Activated naive CD4-positive, alpha-beta T cell treated with anti-CD3 and anti-CD28 coated beads, Interleukin-2, amount 50 U/mL, for 24 hours (primary cell): ENCODE results near the gene FAIM2.

Experiments
- H3K27ac Mint-ChIP-seq: one replicate; pipeline ENCODE4 v1.8.0; 2021; ENCODE audit warnings: mild to moderate bottlenecking, mixed read lengths
- H3K27me3 Mint-ChIP-seq: one replicate; pipeline ENCODE4 v1.8.0; 2021; ENCODE audit warnings: mixed read lengths
- H3K36me3 Mint-ChIP-seq: one replicate; pipeline ENCODE4 v1.8.0; 2021; ENCODE audit warnings: mixed read lengths
- H3K4me1 Mint-ChIP-seq: one replicate; pipeline ENCODE4 v1.8.0; 2021; ENCODE audit warnings: mixed read lengths
- H3K4me3 Mint-ChIP-seq: one replicate; pipeline ENCODE4 v1.8.0; 2021; ENCODE audit warnings: mild to moderate bottlenecking, mixed read lengths
- H3K9me3 Mint-ChIP-seq: one replicate; pipeline ENCODE4 v1.8.0; 2021; ENCODE audit warnings: mixed read lengths

Gene FAIM2

GRCh38 chr12:49847161-49847560 is 56.5 kb downstream of the FAIM2 start:
- Mint-ChIP-seq H3K9me3 (no peaks in the 10 kb centered on the region), H3K36me3 (no peaks in the 10 kb centered on the region), H3K27me3 (peaks cover 2% of the 10 kb centered on the region), H3K4me1 (peaks cover 23% of the 10 kb centered on the region), H3K4me3 (no peak overlapping the region), H3K27ac (no peak overlapping the region)

DNA sequence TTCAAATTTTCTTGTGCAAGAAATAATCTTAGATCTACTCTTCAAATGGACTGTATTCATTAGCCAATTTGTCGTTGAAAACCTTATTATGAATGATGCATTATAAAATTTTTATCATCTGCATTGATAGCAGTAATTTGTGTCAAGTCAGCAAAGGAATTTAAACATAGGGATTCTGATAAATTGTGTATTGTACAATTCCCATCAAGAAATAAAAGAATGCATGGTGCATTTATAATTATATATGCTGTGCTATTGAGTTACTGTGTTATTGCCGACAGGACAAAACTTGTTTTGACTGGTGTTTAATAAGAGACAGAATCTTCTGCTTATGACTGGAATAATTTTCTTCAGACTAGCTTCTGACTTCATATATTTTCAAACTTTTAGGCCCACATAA is 57.7 kb downstream of the FAIM2 start:
- Mint-ChIP-seq H3K27me3 (peaks cover 2% of the 10 kb centered on the region), H3K4me1 (peaks cover 34% of the 10 kb centered on the region), H3K4me3 (no peak overlapping the region), H3K36me3 (no peaks in the 10 kb centered on the region), H3K27ac (no peak overlapping the region), H3K9me3 (no peaks in the 10 kb centered on the region)

- peaks cover 2% of the 10 kb centered on the region for H3K27me3 Mint-ChIP-seq
- H3K27ac Mint-ChIP-seq, result peak overlapping the region; percentile 56
- no peak overlapping the region for H3K4me3 Mint-ChIP-seq
- H3K9me3 Mint-ChIP-seq, result no peaks in the 10 kb centered on the region
- H3K4me1 Mint-ChIP-seq, result peaks cover 41% of the 10 kb centered on the region
- H3K36me3 Mint-ChIP-seq, result no peaks in the 10 kb centered on the region
Measured at GRCh38 chr12:49843876-49844437, 59.7 kb downstream of the FAIM2 start.

GRCh38 chr12:49843411-49843810 is 60.3 kb downstream of the FAIM2 start:
- Mint-ChIP-seq H3K27ac (peak overlapping the region; percentile 98), H3K9me3 (no peaks in the 10 kb centered on the region), H3K27me3 (peaks cover 2% of the 10 kb centered on the region), H3K4me1 (peaks cover 41% of the 10 kb centered on the region), H3K4me3 (peak overlapping the region; percentile 95), H3K36me3 (no peaks in the 10 kb centered on the region)

GRCh38 chr12:49842519-49843352 is 61.0 kb downstream of the FAIM2 start, which contains the start of gene BCDIN3D:
TSS of gene BCDIN3D (minus strand) at chr12:49843106. CDS start at chr12:49843087, 19 bp downstream.
- Mint-ChIP-seq H3K27me3 (no peaks in the 10 kb centered on the region), H3K36me3 (no peaks in the 10 kb centered on the region), H3K4me3 (peak within 1 kb of the TSS; percentile 95), H3K27ac (peak within 1 kb of the TSS; percentile 98), H3K9me3 (no peaks in the 10 kb centered on the region), H3K4me1 (peaks cover 41% of the 10 kb centered on the region)

DNA sequence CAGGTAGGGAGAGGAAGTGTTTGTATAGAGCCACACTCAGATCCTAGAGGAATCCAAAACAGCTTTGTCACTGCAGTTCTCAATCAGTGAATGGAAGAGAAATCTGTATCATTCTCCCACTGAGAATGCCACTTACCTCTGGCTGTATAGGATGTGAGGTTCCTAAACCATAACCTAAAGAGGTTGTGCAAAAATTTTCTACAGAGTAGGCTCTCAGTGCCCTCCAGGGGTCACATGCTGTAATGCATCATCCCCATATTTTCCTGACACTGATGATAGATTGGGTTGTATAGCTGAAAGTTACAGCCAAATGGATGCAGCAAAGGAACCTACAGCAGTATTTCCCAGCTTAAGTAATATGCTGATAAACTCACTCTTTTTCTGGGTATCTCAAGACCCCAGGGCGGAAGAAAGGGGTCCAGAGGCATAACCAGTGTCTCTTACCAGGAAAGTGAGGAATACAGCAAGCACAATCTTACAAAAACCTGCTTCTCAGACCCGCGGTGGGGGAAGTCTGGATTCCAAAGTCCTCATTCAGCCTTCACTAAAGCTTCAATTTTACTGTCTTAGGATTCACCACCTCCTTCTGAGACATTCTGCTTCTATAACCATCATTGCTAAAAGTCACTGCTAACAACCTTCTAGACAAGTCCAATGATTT is 64.6 kb downstream of the FAIM2 start:
- Mint-ChIP-seq H3K9me3 (no peaks in the 10 kb centered on the region), H3K27ac (peak overlapping the region; percentile 60), H3K4me1 (peaks cover 34% of the 10 kb centered on the region), H3K4me3 (no peak overlapping the region), H3K36me3 (no peaks in the 10 kb centered on the region), H3K27me3 (no peaks in the 10 kb centered on the region)

- Mint-ChIP-seq H3K27ac (no peak overlapping the region), H3K36me3 (no peaks in the 10 kb centered on the region), H3K27me3 (no peaks in the 10 kb centered on the region), H3K4me1 (peaks cover 12% of the 10 kb centered on the region), H3K4me3 (no peak overlapping the region), H3K9me3 (no peaks in the 10 kb centered on the region)
Measured at GRCh38 chr12:49832836-49833421, 70.8 kb downstream of the FAIM2 start.

- Mint-ChIP-seq H3K9me3 (no peaks in the 10 kb centered on the region), H3K36me3 (no peaks in the 10 kb centered on the region), H3K4me1 (peaks cover 20% of the 10 kb centered on the region), H3K27me3 (no peaks in the 10 kb centered on the region), H3K27ac (no peak overlapping the region), H3K4me3 (no peak overlapping the region)
Measured at GRCh38 chr12:49831717-49832116, 72.0 kb downstream of the FAIM2 start.

DNA sequence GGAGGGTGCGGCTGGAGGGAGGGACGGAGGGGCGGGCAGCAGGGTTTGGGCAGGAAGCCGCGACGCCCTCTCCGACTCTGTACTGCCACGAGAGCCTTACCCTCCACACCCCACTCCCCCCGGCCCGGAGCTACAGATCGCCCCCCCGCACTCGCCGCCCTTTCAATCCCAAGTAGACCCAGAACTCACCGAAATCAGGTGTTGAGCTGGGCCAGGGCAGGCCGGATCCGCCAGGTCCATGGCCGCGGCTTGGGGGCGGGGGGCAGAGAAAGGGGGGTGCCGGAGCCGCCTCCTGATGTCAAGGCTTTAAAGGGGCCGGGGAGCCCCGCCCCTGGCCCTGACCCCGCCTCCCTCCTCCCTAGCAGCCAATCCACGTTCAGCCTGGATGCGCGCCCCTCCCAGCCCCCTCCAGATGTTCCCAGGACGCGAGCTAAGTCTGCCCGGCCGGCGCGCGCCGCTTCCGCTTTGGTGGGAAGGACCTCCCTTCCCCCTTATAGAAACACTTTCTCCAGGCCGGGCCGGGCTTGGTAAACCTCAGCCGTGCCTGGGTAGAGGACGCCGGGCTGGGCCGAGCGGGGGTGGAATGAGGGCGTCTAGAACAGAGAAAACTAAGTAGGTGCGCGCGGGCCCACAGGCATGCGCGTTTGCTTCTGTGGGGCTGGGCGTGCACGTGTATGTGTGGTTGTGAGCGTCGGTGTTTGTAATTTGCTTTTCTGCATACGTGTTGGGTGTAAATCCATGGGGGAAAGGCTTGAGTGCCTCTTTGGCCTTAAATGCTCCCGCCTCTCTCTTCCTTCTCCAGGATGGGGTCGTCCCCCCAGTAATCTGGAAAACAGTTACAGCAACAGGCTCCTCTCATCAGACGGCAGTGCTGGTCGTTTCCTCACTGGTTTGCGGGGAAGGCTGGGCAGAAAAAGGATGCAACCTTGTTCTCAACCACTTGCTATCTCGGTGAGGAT is 75.3 kb downstream of the FAIM2 start, which contains the start of gene NCKAP5L:
NCKAP5L (minus strand) TSS at position 281 of the 959 bp plus-strand sequence. CDS start 24,369 bp downstream, outside the sequence.
- H3K4me1 Mint-ChIP-seq, result peaks cover 35% of the 10 kb centered on the region
- no peaks in the 10 kb centered on the region for H3K27me3 Mint-ChIP-seq
- peak within 1 kb of the TSS; percentile 96 for H3K4me3 Mint-ChIP-seq
- H3K36me3 Mint-ChIP-seq, result no peaks in the 10 kb centered on the region
- no peaks in the 10 kb centered on the region for H3K9me3 Mint-ChIP-seq
- peak within 1 kb of the TSS; percentile 98 for H3K27ac Mint-ChIP-seq

DNA sequence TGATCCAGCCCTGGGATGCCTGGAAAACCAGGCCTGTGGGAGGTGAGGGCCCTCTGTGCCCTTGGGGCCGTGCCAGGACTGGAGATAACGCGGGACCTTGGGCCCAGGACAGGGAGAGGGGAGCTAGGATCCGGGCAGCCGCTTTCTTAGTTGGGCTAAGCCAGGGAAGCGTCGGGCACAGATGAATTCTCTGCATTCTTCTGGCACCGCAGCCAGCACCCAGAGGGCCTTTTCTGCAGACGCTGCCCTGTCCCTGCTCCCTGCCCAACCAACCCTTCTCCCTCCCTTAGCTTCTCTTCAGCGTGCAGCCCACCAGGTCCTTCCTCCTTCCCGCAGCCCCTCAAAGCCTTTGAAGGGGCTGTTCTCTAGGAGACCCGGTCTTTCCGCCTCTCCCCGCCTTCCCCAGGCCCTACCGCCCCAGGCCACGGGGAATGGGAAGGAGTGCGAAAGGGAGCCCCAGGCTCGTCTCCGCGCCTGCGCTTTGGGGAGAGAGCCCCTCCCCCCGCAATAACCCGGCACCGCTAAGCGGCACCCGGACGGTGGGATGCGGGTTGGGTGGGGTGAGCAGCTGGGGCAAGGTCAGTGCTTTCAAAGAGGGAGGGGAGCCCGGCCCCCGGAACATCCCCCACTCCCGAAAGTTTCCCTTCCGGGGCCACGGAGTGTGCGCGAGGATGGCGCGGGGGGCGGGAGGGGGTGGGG is 76.2 kb downstream of the FAIM2 start:
- no peaks in the 10 kb centered on the region for H3K27me3 Mint-ChIP-seq
- no peak overlapping the region for H3K27ac Mint-ChIP-seq
- peaks cover 39% of the 10 kb centered on the region for H3K4me1 Mint-ChIP-seq
- H3K4me3 Mint-ChIP-seq, result peak overlapping the region; percentile 69
- no peaks in the 10 kb centered on the region for H3K9me3 Mint-ChIP-seq
- no peaks in the 10 kb centered on the region for H3K36me3 Mint-ChIP-seq

DNA sequence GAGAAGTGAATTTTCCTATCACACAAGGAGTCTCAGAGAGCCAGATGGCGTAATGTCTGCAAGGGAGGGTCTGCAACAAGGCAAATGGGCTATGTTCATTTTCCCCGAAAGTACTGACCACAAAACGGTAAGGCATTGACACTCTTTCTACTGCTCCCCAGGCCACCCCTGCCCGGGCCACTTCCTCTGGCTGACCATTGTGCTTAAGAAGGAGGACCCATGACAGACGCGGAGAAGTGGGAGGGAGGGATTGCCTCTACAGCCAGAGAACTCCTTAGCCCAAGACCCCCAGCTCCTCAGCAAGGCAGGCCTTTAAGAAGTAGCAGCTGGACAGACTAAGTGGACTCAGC is 76.7 kb downstream of the FAIM2 start:
- Mint-ChIP-seq H3K36me3 (peaks cover 3% of the 10 kb centered on the region), H3K4me3 (peak overlapping the region; percentile 69), H3K27ac (no peak overlapping the region), H3K27me3 (no peaks in the 10 kb centered on the region), H3K4me1 (peaks cover 44% of the 10 kb centered on the region), H3K9me3 (no peaks in the 10 kb centered on the region)

DNA sequence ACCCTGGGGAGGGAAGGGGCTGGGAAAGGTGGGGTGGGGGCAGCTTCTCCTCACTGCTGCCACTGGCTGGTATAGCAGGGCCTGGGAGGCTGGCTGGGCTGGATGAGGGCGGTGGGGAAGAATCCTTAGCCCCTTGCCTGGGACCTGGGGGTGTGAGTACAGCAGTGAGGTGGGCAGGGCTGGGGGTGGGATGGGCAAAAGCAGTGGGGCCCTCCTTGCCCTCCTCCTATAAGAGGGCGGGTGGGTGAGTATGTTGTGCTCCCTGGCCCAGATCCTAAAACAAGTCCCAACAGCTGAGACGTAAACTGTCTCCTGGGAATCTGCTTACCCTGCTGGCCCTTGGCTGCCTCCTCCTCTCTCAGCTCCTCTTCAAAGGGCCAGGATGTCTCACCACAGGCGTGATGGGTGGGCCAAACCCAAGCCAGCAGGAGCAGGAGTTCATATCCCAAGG is 77.7 kb downstream of the FAIM2 start:
- H3K4me3 Mint-ChIP-seq, result peak overlapping the region; percentile 69
- no peaks in the 10 kb centered on the region for H3K27me3 Mint-ChIP-seq
- H3K27ac Mint-ChIP-seq, result no peak overlapping the region
- H3K9me3 Mint-ChIP-seq, result no peaks in the 10 kb centered on the region
- H3K36me3 Mint-ChIP-seq, result peaks cover 3% of the 10 kb centered on the region
- peaks cover 54% of the 10 kb centered on the region for H3K4me1 Mint-ChIP-seq

- Mint-ChIP-seq H3K27ac (no peak overlapping the region), H3K36me3 (peaks cover 3% of the 10 kb centered on the region), H3K27me3 (no peaks in the 10 kb centered on the region), H3K4me1 (peaks cover 59% of the 10 kb centered on the region), H3K4me3 (no peak overlapping the region), H3K9me3 (no peaks in the 10 kb centered on the region)
Measured at GRCh38 chr12:49825360-49825970, 78.2 kb downstream of the FAIM2 start.

- no peak overlapping the region for H3K27ac Mint-ChIP-seq
- H3K4me3 Mint-ChIP-seq, result no peak overlapping the region
- H3K27me3 Mint-ChIP-seq, result no peaks in the 10 kb centered on the region
- H3K4me1 Mint-ChIP-seq, result peaks cover 60% of the 10 kb centered on the region
- H3K36me3 Mint-ChIP-seq, result peaks cover 3% of the 10 kb centered on the region
- no peaks in the 10 kb centered on the region for H3K9me3 Mint-ChIP-seq
Measured at GRCh38 chr12:49824895-49825294, 78.8 kb downstream of the FAIM2 start.
